ENCODE results near the gene MCM7.

The MCM7 gene

DNA sequence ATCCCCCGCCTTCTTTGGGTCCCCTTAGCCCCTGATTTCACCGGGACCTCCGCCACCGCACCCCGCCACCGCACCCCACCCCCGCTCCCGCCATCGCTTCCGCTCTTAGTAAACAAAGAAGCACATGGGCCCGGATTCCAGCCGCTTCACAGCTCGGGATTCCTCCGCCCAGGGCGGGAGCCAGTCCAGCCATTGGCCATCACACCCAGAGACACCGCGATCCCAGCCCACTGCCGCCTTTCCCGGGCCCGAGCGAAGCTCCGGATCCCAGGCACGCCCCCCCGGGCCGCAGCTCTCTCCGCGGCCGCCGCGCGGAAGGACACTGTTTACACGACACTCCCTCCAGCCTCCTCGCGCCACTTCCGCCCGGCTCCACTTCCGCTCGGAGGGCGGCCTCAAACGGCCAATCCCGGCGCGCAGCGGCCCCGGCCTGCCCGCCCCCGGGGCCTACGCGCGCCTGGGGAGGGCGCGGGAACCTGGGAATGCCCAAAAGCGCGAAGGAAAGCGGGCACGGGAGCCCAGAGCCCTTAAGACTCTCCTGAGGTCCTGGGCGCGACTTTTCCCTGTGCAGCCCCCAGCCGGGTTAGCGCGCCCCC, 679 bp downstream of the MCM7 start:
- TF ChIP-seq, protein P1, sequence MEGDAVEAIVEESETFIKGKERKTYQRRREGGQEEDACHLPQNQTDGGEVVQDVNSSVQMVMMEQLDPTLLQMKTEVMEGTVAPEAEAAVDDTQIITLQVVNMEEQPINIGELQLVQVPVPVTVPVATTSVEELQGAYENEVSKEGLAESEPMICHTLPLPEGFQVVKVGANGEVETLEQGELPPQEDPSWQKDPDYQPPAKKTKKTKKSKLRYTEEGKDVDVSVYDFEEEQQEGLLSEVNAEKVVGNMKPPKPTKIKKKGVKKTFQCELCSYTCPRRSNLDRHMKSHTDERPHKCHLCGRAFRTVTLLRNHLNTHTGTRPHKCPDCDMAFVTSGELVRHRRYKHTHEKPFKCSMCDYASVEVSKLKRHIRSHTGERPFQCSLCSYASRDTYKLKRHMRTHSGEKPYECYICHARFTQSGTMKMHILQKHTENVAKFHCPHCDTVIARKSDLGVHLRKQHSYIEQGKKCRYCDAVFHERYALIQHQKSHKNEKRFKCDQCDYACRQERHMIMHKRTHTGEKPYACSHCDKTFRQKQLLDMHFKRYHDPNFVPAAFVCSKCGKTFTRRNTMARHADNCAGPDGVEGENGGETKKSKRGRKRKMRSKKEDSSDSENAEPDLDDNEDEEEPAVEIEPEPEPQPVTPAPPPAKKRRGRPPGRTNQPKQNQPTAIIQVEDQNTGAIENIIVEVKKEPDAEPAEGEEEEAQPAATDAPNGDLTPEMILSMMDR (IDR thresholded peaks at IDR 0.05; ENCODE audit: low read length, missing control alignments) = no peak
- DNase-seq (ENCODE audit: low read depth) = peak; percentile 99
- H3K4me3 ChIP-seq (replicated peaks; ENCODE audit: low read depth, low read length) = peak overlapping the region; percentile 87

- TF ChIP-seq, protein P1 (IDR thresholded peaks at IDR 0.05; ENCODE audit: low read length, missing control alignments) = no peak
- DNase-seq (ENCODE audit: low read depth) = no peak
- peak overlapping the region; percentile 87 for H3K4me3 ChIP-seq (replicated peaks; ENCODE audit: low read depth, low read length)
Observed at GRCh38 chr7:100099452-100099851, 1.7 kb downstream of the MCM7 start.

- no peak for DNase-seq (ENCODE audit: low read depth)
- TF ChIP-seq, protein P1 (IDR thresholded peaks at IDR 0.05; ENCODE audit: low read length, missing control alignments) = no peak
- H3K4me3 ChIP-seq (replicated peaks; ENCODE audit: low read depth, low read length) = no peak overlapping the region
Observed at GRCh38 chr7:100098913-100099312, 2.3 kb downstream of the MCM7 start.

- TF ChIP-seq, protein P1 (IDR thresholded peaks at IDR 0.05; ENCODE audit: low read length, missing control alignments) = no peak
- DNase-seq (ENCODE audit: low read depth) = no peak
- H3K4me3 ChIP-seq (replicated peaks; ENCODE audit: low read depth, low read length) = no peak overlapping the region
Observed at GRCh38 chr7:100095704-100096103, 5.5 kb downstream of the MCM7 start.

GRCh38 chr7:100095289-100095688, 5.9 kb downstream of the MCM7 start:
- no peak for DNase-seq (ENCODE audit: low read depth)
- H3K4me3 ChIP-seq (replicated peaks; ENCODE audit: low read depth, low read length) = no peak overlapping the region
- TF ChIP-seq, protein P1 (IDR thresholded peaks at IDR 0.05; ENCODE audit: low read length, missing control alignments) = no peak

DNA sequence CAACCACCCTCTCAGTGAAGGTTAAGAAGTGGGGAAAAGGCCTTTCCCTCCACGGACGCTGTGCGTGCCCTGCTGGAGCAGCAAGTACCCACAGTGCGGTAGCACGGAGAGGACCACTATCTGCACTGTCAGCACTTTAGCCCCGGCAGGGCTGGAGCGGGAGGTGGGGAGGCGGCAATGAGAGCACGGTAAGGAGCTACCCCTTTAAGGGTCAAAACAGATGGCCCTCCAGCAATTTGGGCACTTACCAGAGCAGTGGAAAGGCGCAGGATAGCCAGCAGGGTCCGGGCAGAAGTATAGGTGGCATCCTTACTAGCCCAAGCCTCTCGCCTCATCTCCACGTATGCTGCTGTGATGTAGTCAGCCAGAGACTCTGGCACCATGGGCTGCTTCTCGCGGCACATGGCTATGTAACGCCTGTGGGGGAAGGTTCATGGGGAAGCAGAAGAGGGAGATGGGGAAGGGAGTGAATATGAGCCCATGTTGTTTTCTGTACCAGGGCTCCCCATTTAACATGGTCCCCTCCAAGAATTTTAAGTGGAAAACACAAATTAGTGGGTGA, 7.2 kb downstream of the MCM7 start:
- H3K4me3 ChIP-seq (replicated peaks; ENCODE audit: low read depth, low read length) = no peak overlapping the region
- no peak for DNase-seq (ENCODE audit: low read depth)
- TF ChIP-seq, protein P1 (IDR thresholded peaks at IDR 0.05; ENCODE audit: low read length, missing control alignments) = no peak

GRCh38 chr7:100093498-100093897, 7.7 kb downstream of the MCM7 start:
- H3K4me3 ChIP-seq (replicated peaks; ENCODE audit: low read depth, low read length) = no peak overlapping the region
- TF ChIP-seq, protein P1 (IDR thresholded peaks at IDR 0.05; ENCODE audit: low read length, missing control alignments) = no peak

More at GRCh38 chr7:100093498-100093897, 7.7 kb downstream of the MCM7 start:
- no peak for DNase-seq (ENCODE audit: low read depth)

Data from fibroblast of pulmonary artery (primary cell).